Measurements from ENCODE around the gene TENM4. TPM values are rescaled to one million over a fixed set of nuclear protein-coding genes. Genes with fewer than 3 reads are reported as not detected.
"Not testable (repeated sequence)": the region's sequence is repeated elsewhere in the genome, so short reads cannot be mapped to it uniquely, and the experiment has no call there.

Gene TENM4
- polyA plus RNA-seq, 4 donors, result 19.1 to 29.5 (median 22.3) TPM

DNA sequence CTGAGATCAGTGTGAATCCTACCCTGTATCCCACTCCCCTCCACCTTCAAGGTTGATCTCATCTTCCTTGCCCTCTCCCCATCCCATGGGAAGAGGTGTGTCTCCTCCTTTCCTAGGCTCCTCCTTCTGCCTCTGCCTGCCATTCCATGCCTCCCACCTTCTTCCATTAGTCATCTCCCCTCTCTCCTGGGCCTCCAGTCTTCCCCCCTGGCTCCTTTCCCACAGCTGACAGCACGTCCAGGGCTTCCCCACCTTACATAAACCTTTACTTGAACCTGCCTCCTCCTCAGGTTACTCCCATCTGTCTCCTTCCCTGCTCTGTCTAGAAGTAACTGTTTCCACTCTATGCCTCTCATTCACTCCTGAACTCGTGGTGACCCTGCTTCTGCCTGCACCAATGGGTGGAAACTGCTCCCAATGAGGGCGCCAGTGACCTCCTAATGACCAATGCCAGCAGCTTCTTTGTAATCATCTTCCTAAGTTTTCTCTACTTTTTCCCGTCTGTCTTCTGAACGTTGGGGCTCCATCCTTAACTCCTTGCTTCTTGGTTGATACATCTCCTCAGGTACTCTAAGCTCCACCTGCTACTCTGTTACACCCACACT, 599.3 kb downstream of the TENM4 start:
- DNase-seq (ENCODE audit: low read depth in 4 of 4, low spot score in 2 of 4), result no peak

DNA sequence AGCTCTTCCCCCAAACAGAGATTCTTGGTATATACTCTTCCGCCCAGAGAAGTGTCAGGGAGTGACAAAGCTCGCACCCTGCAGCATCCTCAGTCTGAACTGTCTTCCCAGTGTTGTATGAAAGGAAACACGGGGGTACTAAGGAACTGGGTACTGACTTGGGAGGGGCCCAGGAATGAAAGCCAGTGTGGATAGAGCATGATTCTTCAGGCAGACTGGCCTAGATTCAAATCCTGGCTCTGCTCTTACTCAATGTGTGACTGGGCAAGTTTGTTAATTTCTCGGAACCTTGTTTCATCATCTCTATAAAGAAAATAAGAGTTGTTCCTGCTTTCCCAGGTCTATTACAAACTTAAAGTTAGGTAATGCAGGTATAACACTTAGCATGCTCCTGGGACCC, 600.2 kb downstream of the TENM4 start:
- no peak for DNase-seq (ENCODE audit: low read depth in 4 of 4, low spot score in 2 of 4)

- DNase-seq (ENCODE audit: low read depth in 4 of 4, low spot score in 2 of 4), result no peak
Measured at GRCh38 chr11:78840200-78840599, 600.6 kb downstream of the TENM4 start.

DNA sequence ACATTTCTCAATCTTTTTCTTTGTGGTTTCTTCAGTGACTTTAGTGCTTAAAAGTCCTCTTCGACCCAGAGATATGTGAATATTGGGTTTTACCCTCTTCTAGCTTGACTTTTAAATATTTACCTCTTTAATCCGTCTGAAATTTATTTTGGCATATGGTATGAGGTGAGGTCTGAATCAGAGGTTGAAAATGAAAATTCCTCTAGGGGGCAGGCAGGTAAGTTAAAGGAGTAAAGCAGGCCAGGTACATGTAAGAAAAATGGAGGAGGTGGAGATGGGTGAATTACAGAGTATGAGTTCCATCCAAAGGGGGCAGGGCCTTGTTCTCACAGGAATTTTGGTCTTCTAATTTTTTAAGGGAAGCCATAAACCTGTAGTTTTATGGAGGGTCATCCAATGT, 602.4 kb downstream of the TENM4 start:
- DNase-seq (ENCODE audit: low read depth in 4 of 4, low spot score in 2 of 4), result no peak

- DNase-seq (ENCODE audit: low read depth in 4 of 4, low spot score in 2 of 4), result no peak
Measured at GRCh38 chr11:78835646-78836045, 605.2 kb downstream of the TENM4 start.

DNA sequence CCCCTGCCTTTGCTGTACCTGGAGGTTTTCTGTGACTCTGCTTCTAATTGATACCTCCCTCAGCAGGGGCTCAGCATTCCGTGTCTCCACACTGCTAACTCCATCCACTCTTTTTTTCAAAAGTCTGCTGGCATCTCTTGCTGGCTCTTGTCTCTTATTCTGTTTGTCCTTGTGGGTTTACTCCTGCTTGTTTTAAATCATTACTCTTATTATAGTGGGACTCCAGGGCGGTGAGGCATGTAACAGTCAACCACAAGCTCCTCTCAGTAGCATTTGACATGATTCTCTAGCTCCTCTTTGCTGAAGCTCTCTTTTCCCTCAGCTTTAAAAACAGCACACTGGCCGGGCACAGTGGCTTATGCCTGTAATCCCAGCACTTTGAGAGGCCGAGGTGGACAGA, 605.9 kb downstream of the TENM4 start:
- DNase-seq (ENCODE audit: low read depth in 4 of 4, low spot score in 2 of 4), result no peak

GRCh38 chr11:78833237-78833636, 607.6 kb downstream of the TENM4 start:
- DNase-seq (ENCODE audit: low read depth in 4 of 4, low spot score in 2 of 4), result no peak

- DNase-seq (ENCODE audit: low read depth in 4 of 4, low spot score in 2 of 4), result no peak
Measured at GRCh38 chr11:78832226-78832947, 608.4 kb downstream of the TENM4 start.

DNA sequence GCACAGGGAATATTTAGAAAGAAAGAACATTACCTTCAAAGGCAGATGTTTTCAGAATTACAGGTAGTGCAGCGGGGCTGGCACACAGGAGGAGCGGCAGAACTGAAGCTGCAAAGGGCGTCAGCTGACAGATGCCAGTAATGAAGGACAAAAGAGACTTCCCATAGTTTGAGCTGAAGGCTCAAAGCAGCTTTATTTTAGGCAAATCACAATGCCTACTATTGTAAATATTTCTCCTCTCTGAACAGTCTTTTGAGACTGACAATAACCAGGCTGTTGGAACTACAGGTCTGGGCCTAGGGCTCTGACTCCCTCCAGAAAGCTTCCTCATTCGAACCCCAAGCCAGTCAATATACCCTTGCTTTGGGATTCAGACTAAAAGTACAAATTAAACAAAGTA, 609.3 kb downstream of the TENM4 start:
- no peak for DNase-seq (ENCODE audit: low read depth in 4 of 4, low spot score in 2 of 4)

- no peak for DNase-seq (ENCODE audit: low read depth in 4 of 4, low spot score in 2 of 4)
Measured at GRCh38 chr11:78830277-78830819, 610.5 kb downstream of the TENM4 start.

GRCh38 chr11:78829146-78829545, 611.7 kb downstream of the TENM4 start:
- DNase-seq (ENCODE audit: low read depth in 4 of 4, low spot score in 2 of 4), result no peak

- DNase-seq (ENCODE audit: low read depth in 4 of 4, low spot score in 2 of 4), result no peak
Measured at GRCh38 chr11:78828676-78829075, 612.2 kb downstream of the TENM4 start.

DNA sequence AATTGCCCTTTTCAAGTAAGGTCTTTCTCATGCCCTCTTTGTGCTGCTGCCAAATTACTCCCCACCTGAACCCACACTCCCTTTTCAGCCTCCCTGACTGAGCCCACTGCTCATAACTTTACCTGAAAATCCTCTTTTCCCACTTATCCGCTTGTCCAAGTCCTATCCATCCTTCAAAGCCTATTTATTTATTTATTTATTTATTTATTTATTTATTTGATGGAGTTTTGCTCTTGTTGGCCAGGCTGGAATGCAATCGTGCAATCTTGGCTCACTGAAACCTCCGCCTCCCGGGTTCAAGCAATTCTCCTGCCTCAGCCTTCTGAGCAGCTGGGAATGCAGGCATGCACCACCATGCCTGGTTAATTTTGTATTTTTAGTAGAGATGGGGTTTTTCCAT, 613.5 kb downstream of the TENM4 start:
- DNase-seq (ENCODE audit: low read depth in 4 of 4, low spot score in 2 of 4), result not testable (repeated sequence)

GRCh38 chr11:78825591-78826020, 615.2 kb downstream of the TENM4 start:
- no peak for DNase-seq (ENCODE audit: low read depth in 4 of 4, low spot score in 2 of 4)

GRCh38 chr11:78823588-78823987, 617.2 kb downstream of the TENM4 start:
- no peak for DNase-seq (ENCODE audit: low read depth in 4 of 4, low spot score in 2 of 4)

- DNase-seq (ENCODE audit: low read depth in 4 of 4, low spot score in 2 of 4), result no peak
Measured at GRCh38 chr11:78822931-78823423, 617.9 kb downstream of the TENM4 start.

GRCh38 chr11:78821371-78822306, 619.2 kb downstream of the TENM4 start:
- DNase-seq (ENCODE audit: low read depth in 4 of 4, low spot score in 2 of 4), result no peak

- DNase-seq (ENCODE audit: low read depth in 4 of 4, low spot score in 2 of 4), result no peak
Measured at GRCh38 chr11:78820741-78821140, 620.1 kb downstream of the TENM4 start.

DNA sequence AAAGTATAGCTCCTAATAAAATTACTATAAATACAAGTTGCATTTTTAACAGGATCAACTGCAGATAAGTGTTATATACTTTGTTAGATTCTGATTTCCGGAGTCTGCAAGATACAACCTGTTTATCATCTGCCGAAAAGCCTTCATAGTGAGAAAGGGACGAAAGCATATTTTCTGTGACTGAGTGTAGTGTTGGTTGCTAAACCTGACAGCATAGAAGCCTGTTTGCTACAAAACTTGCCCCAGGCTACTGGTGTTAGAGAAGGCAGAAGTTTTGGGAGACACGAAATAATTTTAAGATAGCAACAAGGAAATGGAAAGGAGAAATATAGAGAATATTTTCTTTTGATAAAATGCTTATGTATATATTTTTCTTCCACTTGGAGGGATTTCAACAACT, 622.6 kb downstream of the TENM4 start:
- no peak for DNase-seq (ENCODE audit: low read depth in 4 of 4, low spot score in 2 of 4)

DNA sequence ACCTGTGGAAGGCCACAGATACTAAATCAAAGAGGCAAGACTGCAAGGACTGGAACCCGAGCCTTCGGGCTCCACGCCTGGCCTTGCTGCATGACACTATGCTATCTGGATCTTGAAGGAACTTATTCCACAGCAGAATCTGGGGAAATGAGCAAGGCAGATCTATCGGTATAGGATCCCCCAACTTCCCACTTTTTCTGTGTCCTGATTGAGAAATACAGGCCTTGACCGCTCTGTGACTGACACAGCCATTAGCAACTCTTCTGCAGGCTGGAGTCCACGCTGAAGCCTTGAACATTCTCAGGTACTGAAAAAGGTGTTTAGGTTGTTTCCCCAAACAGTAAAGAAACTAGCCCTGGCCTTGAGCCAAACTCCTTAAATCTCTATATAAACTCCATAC, 625.0 kb downstream of the TENM4 start:
- no peak for DNase-seq (ENCODE audit: low read depth in 4 of 4, low spot score in 2 of 4)
